Fibroblast of the conjunctiva (primary cell): ENCODE results near the gene DNAH17.

Experiments
- DNase-seq: peaks from one replicate; pipeline ENCODE4 v3.0.0-alpha.2; 2010; ENCODE audit warnings: low read depth

Gene DNAH17

GRCh38 chr17:78572239-78573205, 4.7 kb downstream of the DNAH17 start:
- DNase-seq, result no peak

GRCh38 chr17:78571329-78571728, 5.9 kb downstream of the DNAH17 start:
- DNase-seq, result no peak

GRCh38 chr17:78568494-78569115, 8.6 kb downstream of the DNAH17 start:
- DNase-seq, result no peak

- DNase-seq, result no peak
These were observed 9.2 kb downstream of the DNAH17 start for GRCh38 chr17:78567991-78568390.

GRCh38 chr17:78566947-78567346, 10.2 kb downstream of the DNAH17 start:
- no peak for DNase-seq

GRCh38 chr17:78563189-78564145, 13.7 kb downstream of the DNAH17 start:
- no peak for DNase-seq

DNA sequence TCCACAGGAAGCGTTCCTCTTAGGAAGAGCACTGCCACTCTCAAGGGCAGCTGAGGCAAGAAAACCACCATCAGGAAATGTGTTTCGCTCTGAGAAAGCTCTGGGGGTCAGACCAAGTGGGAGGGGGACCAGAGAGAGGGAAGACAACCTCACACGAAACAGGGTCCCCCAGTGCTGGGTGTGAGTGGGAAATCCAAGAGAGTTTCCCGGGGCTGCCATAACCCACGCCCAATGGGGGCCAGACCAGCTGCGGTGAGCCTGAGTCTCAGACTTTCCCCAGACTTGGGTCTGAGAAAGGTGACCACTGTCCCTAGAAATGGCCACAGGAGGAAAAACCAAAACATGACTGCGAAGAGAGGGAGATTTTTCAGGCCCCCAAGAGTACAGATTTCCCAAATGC, 14.5 kb downstream of the DNAH17 start:
- DNase-seq, result no peak

- DNase-seq, result no peak
These were observed 16.0 kb downstream of the DNAH17 start for GRCh38 chr17:78561166-78561565.

DNA sequence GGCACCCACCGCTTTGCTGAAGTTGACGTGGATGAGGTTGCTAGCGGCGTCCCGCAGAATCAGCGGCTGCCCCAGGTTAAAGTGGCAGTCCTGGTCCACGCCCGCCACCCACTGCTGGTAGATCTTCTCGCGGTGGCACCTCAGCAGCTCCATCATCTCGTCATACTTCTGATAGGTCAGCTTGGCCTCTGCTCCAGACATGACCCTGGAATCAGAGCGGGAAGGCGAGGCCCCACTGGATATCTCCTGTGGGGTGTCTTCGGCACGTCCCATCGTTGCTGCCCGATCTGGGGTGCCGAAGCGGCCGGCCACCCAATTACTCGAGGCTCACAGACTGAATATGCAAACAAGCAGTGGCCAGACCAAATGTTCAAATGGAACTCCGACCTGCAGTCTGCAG, 16.5 kb downstream of the DNAH17 start:
- no peak for DNase-seq

GRCh38 chr17:78559749-78560368, 17.3 kb downstream of the DNAH17 start:
- no peak for DNase-seq

- no peak for DNase-seq
These were observed 18.2 kb downstream of the DNAH17 start for GRCh38 chr17:78558989-78559388.

GRCh38 chr17:78558181-78558850, 18.9 kb downstream of the DNAH17 start:
- DNase-seq, result no peak

- DNase-seq, result peak; percentile 5
These were observed 19.6 kb downstream of the DNAH17 start for GRCh38 chr17:78557598-78558039.

GRCh38 chr17:78556812-78557211, 20.4 kb downstream of the DNAH17 start:
- no peak for DNase-seq

GRCh38 chr17:78555746-78556401, 21.3 kb downstream of the DNAH17 start:
- no peak for DNase-seq

DNA sequence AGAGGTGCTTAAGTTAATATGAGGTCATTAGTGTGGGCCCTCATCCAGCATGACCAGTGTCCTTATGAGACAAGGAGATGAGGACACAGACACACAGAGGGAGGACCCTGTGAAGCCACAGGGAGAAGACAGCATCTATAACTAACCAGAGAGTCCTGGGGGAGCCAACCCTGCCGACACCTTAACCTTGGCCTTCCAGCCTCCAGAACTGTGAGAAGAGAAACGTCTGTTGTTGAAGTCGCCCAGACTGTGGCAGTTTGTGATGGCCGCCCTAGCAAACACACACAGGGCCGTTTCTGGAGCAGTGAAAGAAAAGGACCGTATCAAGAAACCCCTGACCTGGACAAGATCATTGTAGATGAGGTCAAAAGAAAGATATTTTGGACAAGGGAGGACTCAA, 26.7 kb downstream of the DNAH17 start:
- no peak for DNase-seq

- no peak for DNase-seq
These were observed 28.5 kb downstream of the DNAH17 start for GRCh38 chr17:78548725-78549124.

- no peak for DNase-seq
These were observed 30.2 kb downstream of the DNAH17 start for GRCh38 chr17:78547035-78547434.

GRCh38 chr17:78546476-78546875, 30.7 kb downstream of the DNAH17 start:
- no peak for DNase-seq
